K562 (cell line): Measurements from ENCODE around the gene SYN1. TPM values are rescaled to one million over a fixed set of nuclear protein-coding genes. Genes with fewer than 3 reads are reported as not detected.
A peak's percentile ranks its signal among the peaks of the same experiment; 100 is the strongest.

Source experiments
- ATF7 ChIP-seq: fragments of 450-650 bp; IDR thresholded peaks from 2 replicates; pipeline ENCODE4 v1.7.1; 2014; ENCODE audit warnings: mild to moderate bottlenecking, moderate library complexity
- BCL6 ChIP-seq: fragments of 250-450 bp; sonication (Bioruptor Pico); IDR thresholded peaks from 2 replicates; pipeline ENCODE4 v1.4.0; 2020
- FOXK2 ChIP-seq, 2 experiments: fragments of 450-650 bp; IDR thresholded peaks in 1 of 2; conservative IDR thresholded peaks in 1 of 2; 2 replicates each; pipeline ENCODE4 v1.6.1; 2016; ENCODE audit warnings: low read depth in 2 of 2, mild to moderate bottlenecking in 1 of 2
- ID3 ChIP-seq, 2 experiments: fragments of 250-450 bp in 1 of 2; fragments of 450-650 bp in 1 of 2; sonication (Bioruptor Pico) in 1 of 2; IDR thresholded peaks; 2 replicates each; pipeline versions ENCODE4 v1.6.1 to v1.8.0; 2016 to 2021; ENCODE audit warnings: mild to moderate bottlenecking in 2 of 2, moderate library complexity in 2 of 2, missing compliant biosample characterization in 1 of 2, missing genetic modification characterization in 1 of 2
- LEF1 ChIP-seq: fragments of 450-650 bp; IDR thresholded peaks from 2 replicates; pipeline ENCODE4 v1.6.1; 2016; ENCODE audit warnings: mild to moderate bottlenecking
- MXI1 ChIP-seq: IDR thresholded peaks from 2 replicates; pipeline ENCODE4 v1.6.1; 2011; ENCODE audit warnings: low read depth, mild to moderate bottlenecking, improper control_type of control experiment, low read length
- NFE2 ChIP-seq: IDR thresholded peaks from 2 replicates; pipeline ENCODE4 v1.6.1; 2014; ENCODE audit warnings: antibody characterized with exemption, low read depth
- PHF20 ChIP-seq: fragments of 450-650 bp; IDR thresholded peaks from 2 replicates; pipeline ENCODE4 v1.6.1; 2018; ENCODE audit not compliant: partially characterized antibody
- PML ChIP-seq: IDR thresholded peaks from 2 replicates; pipeline ENCODE4 v1.6.1; 2012; ENCODE audit warnings: low read length, inconsistent platforms
- RERE ChIP-seq: sonication (generic); formaldehyde crosslinking; IDR thresholded peaks from 2 replicates; pipeline ENCODE4 v1.8.0; 2023; ENCODE audit warnings: missing genetic modification reagents, mild to moderate bottlenecking, borderline replicate concordance
- SNAPC5 ChIP-seq: fragments of 250-450 bp; sonication (Bioruptor Pico); IDR thresholded peaks from 2 replicates; pipeline ENCODE4 v1.8.0; 2021; ENCODE audit warnings: moderate library complexity, mild to moderate bottlenecking, inconsistent platforms
- TCF3 ChIP-seq: sonication (generic); formaldehyde crosslinking; IDR thresholded peaks from 2 replicates; pipeline ENCODE4 v1.4.0; 2020; ENCODE audit warnings: mild to moderate bottlenecking, missing genetic modification reagents
- TCF7 ChIP-seq: sonication (generic); IDR thresholded peaks from 2 replicates; pipeline ENCODE4 v1.6.1; 2016; ENCODE audit warnings: antibody characterized with exemption, borderline replicate concordance
- ZFX ChIP-seq: sonication (generic); formaldehyde crosslinking; IDR thresholded peaks from 2 replicates; pipeline ENCODE4 v1.8.0; 2022; ENCODE audit warnings: mild to moderate bottlenecking, missing genetic modification reagents, moderate library complexity
- polyA plus RNA-seq, 8 experiments: library from polyadenylated mRNA; depleted of rRNA in 4 of 8; stranded (reverse) in 5 of 8; unstranded in 3 of 8; fragments of >200 nt; fragmentation: Nextera tagmentation in 2 of 8; fragmentation: Illumina TruSeq in 1 of 8; extraction: Ambion mirVana in 2 of 8; extraction: Trizol in 1 of 8; gene quantifications; 2 replicates each; pipeline versions ENCODE4 v1.2.1 to v1.2.3, GENCODE V29; 2011 to 2014; ENCODE audit warnings: inconsistent platforms in 1 of 8, missing spikeins in 1 of 8
- total RNA-seq, 7 experiments: library from RNA; depleted of rRNA in 6 of 7; stranded (reverse); fragments of >200 nt in 6 of 7; fragmentation: Illumina TruSeq in 2 of 7; extraction: Trizol in 2 of 7; gene quantifications; 2 replicates each; pipeline versions ENCODE4 v1.2.1 to v1.2.3, GENCODE V29; 2011 to 2021; ENCODE audit warnings: low replicate concordance in 1 of 7
- TF ChIP-seq, protein P1 (sequence below): fragments of 200-800 bp; sonication (Bioruptor generic); IDR thresholded peaks from 2 replicates; pipeline ENCODE4 v1.6.1; 2017; ENCODE audit warnings: missing genetic modification characterization, missing compliant biosample characterization
- TF ChIP-seq, protein P2 (sequence below): fragments of 450-650 bp; IDR thresholded peaks from 2 replicates; pipeline ENCODE4 v1.6.1; 2018; ENCODE audit not compliant: partially characterized antibody

SYN1 gene
- total and polyA plus RNA-seq, 9 of the 15 experiments (the other 6 are each of a cell fraction or from before 2014, with no cell fraction given) = 0.01 to 0.28 (median 0.18) TPM; not detected in 2

DNA sequence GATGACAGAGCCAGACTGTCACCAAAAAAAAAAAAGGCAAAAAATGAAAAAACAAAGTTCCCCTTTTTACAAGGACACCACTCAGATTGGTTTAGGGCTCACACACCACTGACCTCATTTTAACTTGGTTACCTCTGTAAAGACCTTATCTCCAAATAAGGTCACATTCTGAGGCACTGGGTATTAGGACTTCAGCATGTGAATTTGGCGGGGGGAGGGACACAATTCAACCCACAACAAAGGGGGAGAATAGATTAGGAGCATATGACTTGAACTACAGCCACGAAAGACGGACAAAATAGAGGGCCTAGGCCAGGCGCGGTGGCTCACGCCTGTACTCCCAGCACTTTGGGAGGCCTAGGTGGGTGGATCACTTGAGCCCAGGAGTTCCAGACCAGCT lies 89.6 kb downstream of the SYN1 start (continued):
- TF ChIP-seq, protein P1, sequence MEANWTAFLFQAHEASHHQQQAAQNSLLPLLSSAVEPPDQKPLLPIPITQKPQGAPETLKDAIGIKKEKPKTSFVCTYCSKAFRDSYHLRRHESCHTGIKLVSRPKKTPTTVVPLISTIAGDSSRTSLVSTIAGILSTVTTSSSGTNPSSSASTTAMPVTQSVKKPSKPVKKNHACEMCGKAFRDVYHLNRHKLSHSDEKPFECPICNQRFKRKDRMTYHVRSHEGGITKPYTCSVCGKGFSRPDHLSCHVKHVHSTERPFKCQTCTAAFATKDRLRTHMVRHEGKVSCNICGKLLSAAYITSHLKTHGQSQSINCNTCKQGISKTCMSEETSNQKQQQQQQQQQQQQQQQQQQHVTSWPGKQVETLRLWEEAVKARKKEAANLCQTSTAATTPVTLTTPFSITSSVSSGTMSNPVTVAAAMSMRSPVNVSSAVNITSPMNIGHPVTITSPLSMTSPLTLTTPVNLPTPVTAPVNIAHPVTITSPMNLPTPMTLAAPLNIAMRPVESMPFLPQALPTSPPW (CRISPR knock-in tag) = peak; percentile 66
- TF ChIP-seq TCF7 = 0 out of 2 replicates have a peak, but pooled peaks have one; percentile 54
- no peak for TF ChIP-seq BCL6
- TF ChIP-seq PHF20 = no peak
- no peak for TF ChIP-seq PML
- TF ChIP-seq TCF3 (CRISPR knock-in tag) = no peak
- TF ChIP-seq ID3 (CRISPR knock-in tag; IDR thresholded peaks at IDR 0.05) = no peak
- no peak for TF ChIP-seq ID3 (tag; IDR thresholded peaks at IDR 0.05)
- TF ChIP-seq ZFX (CRISPR knock-in tag) = peak; percentile 72
- 0 out of 4 replicates have a peak, but pooled peaks of 1 of the 2 experiments have one; percentile 20 for TF ChIP-seq FOXK2 (conservative IDR thresholded peaks at IDR 0.05 in 1 of 2, IDR thresholded peaks at IDR 0.05 in 1 of 2; ENCODE audit: low read depth in 2 of 2)
- no peak for TF ChIP-seq SNAPC5 (CRISPR knock-in tag)
- no peak for TF ChIP-seq RERE
- TF ChIP-seq NFE2 = no peak
- TF ChIP-seq LEF1 = peak; percentile 44; the same call in 1 of the 2 replicates
- TF ChIP-seq ATF7 = peak; percentile 64; the same call in 1 of the 2 replicates
- TF ChIP-seq, protein P2, sequence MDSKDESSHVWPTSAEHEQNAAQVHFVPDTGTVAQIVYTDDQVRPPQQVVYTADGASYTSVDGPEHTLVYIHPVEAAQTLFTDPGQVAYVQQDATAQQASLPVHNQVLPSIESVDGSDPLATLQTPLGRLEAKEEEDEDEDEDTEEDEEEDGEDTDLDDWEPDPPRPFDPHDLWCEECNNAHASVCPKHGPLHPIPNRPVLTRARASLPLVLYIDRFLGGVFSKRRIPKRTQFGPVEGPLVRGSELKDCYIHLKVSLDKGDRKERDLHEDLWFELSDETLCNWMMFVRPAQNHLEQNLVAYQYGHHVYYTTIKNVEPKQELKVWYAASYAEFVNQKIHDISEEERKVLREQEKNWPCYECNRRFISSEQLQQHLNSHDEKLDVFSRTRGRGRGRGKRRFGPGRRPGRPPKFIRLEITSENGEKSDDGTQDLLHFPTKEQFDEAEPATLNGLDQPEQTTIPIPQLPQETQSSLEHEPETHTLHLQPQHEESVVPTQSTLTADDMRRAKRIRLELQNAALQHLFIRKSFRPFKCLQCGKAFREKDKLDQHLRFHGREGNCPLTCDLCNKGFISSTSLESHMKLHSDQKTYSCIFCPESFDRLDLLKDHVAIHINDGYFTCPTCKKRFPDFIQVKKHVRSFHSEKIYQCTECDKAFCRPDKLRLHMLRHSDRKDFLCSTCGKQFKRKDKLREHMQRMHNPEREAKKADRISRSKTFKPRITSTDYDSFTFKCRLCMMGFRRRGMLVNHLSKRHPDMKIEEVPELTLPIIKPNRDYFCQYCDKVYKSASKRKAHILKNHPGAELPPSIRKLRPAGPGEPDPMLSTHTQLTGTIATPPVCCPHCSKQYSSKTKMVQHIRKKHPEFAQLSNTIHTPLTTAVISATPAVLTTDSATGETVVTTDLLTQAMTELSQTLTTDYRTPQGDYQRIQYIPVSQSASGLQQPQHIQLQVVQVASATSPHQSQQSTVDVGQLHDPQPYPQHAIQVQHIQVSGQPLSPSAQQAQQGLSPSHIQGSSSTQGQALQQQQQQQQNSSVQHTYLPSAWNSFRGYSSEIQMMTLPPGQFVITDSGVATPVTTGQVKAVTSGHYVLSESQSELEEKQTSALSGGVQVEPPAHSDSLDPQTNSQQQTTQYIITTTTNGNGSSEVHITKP = peak; percentile 71
- TF ChIP-seq MXI1 = no peak
- TF ChIP-seq, all 486 proteins: peak for 12
